GM19193 (cell line): ENCODE measurements around the gene METTL4.

Experiments
- POLR2A ChIP-seq: IDR thresholded peaks from 4 replicates; pipeline ENCODE4 v1.6.1; 2011; ENCODE audit not compliant: insufficient read depth, insufficient read length; ENCODE audit errors: extremely low read depth

The METTL4 gene

GRCh38 chr18:2572892-2573291, 1.6 kb upstream of the METTL4 start:
- no peak for TF ChIP-seq POLR2A

GRCh38 chr18:2572171-2572569, 865 bp upstream of the METTL4 start:
- no peak for TF ChIP-seq POLR2A

GRCh38 chr18:2570772-2571199, 519 bp downstream of the METTL4 start:
- TF ChIP-seq POLR2A = no peak

- no peak for TF ChIP-seq POLR2A
These were observed 1.7 kb downstream of the METTL4 start for GRCh38 chr18:2569338-2570207.

- no peak for TF ChIP-seq POLR2A
These were observed 2.7 kb downstream of the METTL4 start for GRCh38 chr18:2568605-2569004.

GRCh38 chr18:2568129-2568528, 3.2 kb downstream of the METTL4 start:
- TF ChIP-seq POLR2A = no peak

- no peak for TF ChIP-seq POLR2A
These were observed 6.9 kb downstream of the METTL4 start for GRCh38 chr18:2564373-2564772.

- no peak for TF ChIP-seq POLR2A
These were observed 12.1 kb downstream of the METTL4 start for GRCh38 chr18:2559249-2559648.

- TF ChIP-seq POLR2A = no peak
These were observed 13.8 kb downstream of the METTL4 start for GRCh38 chr18:2557536-2557935.

GRCh38 chr18:2555895-2556294, 15.4 kb downstream of the METTL4 start:
- TF ChIP-seq POLR2A = no peak

GRCh38 chr18:2554696-2555095, 16.6 kb downstream of the METTL4 start:
- no peak for TF ChIP-seq POLR2A

- no peak for TF ChIP-seq POLR2A
These were observed 19.9 kb downstream of the METTL4 start for GRCh38 chr18:2551425-2551824.

GRCh38 chr18:2549462-2549861, 21.8 kb downstream of the METTL4 start:
- TF ChIP-seq POLR2A = no peak

GRCh38 chr18:2547477-2548087, 23.7 kb downstream of the METTL4 start:
- no peak for TF ChIP-seq POLR2A

- TF ChIP-seq POLR2A = no peak
These were observed 26.1 kb downstream of the METTL4 start for GRCh38 chr18:2545155-2545554.

- TF ChIP-seq POLR2A = no peak
These were observed 30.7 kb downstream of the METTL4 start for GRCh38 chr18:2540575-2540974.
